CD1c-positive myeloid dendritic cell (primary cell): Measurements from ENCODE around the gene CER1.

Experiments used
- DNase-seq: peaks from one replicate; pipeline ENCODE4 v3.0.0-alpha.2; 2016; ENCODE audit errors: extremely low spot score

CER1 gene

GRCh38 chr9:14722391-14723035 lies at the start of gene CER1:
Gene CER1 (minus strand): TSS chr9:14722733. CDS start chr9:14722672, 61 bp downstream.
- DNase-seq: no peak

- no peak for DNase-seq
These were observed 48.1 kb upstream of the CER1 start for GRCh38 chr9:14770592-14770991.

GRCh38 chr9:14769230-14769571 lies 46.7 kb upstream of the CER1 start:
- no peak for DNase-seq

DNA sequence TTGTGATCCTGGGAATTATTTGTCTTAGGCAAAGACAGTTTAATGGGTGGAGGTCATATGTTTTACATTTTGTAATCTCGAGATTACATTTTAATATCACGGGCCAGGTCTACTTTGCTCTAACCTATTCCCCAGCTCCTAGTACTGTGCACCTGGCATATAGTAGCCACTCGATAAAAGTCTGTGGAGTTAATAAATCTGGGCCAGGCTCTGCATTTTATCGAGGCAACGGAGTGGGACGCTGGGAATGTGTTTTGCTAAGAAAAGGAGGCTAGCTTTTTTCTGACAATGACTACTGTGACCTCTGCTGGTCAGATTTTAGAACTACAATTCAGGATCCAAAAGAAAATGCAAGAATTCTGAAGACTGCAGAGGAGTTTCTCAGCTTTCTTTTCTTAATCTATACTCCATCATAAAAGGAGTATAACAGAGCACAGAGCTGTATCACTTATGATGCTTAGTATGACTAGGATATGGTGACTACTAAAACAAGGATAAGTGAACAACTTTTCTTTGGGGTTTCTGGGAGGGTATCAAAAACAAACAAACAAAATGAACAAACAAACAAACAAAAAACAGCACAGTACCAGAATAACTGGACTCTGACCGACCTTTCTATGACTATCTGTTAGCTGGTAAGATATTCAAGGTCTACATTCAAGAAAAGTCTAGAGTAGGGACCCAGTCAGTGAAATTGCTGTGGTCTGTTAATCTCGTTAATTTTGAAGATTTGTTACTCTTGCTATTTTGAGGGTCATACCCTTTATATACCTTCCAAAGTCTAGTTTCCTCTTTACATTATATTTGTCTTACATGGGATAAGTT lies 46.1 kb upstream of the CER1 start:
- peak; percentile 36 for DNase-seq

GRCh38 chr9:14766299-14766698 lies 43.8 kb upstream of the CER1 start:
- no peak for DNase-seq

GRCh38 chr9:14761584-14761983 lies 39.1 kb upstream of the CER1 start:
- DNase-seq: no peak

DNA sequence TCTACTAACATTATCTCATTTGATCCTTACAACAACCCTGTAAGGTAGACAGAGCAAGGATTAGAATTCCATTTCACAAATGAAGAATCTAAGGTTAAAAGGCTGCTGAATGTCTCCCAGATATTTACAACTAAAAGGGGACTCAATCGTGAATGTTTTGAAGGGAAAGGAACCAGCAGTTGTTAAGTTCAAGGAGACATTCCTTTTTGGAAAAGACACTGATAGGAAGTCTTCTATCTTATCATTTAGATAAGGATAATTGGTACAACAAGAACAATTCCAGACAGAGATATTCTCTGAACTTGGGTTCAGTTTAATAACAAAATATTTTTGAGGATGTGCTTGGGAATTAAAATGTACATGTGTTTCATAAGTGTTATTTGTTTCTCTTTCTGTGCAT lies 37.5 kb upstream of the CER1 start:
- DNase-seq: no peak

DNA sequence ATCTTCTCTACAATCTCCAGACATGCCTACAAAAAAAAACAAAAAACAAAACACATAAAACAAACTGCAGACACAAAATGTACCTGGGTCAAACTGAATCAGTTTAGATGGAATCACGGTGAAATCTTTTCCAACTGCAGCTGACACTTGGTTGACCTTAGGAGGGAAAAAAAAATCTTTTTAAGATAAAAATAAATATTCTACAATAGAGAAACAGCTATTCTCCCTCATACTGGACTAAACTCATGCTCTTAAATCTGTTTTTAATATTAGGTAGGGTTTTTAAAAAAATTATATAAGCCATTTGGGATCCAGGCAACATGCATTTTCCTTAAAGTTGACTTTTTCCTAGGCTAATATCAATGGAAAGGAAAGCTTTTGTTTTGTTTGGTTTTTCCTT lies 33.8 kb upstream of the CER1 start:
- DNase-seq: no peak

DNA sequence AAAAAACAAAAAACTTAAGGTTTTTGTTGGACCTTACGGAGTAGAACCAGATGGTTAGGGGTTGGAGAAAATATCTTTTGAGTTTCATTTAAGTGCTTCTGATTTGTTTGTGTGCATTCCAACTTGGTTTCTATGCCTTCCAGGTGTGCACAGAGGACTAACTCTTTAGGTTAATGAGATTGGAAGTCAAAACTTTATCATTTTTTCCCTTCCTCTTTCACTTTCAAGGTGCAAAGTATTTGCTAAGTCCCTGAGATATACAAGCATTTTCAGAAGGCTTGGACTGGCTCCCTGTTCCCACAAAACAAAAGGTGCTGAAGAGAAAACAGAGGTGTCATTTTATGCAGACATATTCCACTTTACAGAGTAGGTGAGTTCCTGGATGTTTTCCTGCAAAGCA lies 30.3 kb upstream of the CER1 start:
- DNase-seq: no peak

DNA sequence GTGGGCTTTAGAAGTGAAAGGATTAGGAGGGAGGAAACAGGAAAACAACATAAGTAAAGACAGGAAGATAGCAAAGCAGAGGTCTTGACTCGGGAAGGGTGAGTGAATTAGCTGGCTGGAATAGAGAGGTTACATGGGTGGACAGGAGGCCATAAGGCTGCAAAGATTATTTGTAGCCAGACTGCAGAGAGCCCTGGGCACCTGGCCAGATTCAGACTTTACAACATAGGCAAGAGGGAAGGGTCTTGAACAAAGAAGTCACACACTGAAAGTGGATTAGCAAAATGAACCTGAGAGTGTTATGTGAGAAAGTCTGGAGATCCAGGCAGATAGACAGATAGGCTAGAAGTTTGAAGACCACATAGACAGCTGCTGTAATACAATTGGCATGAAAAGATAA lies 29.7 kb upstream of the CER1 start:
- DNase-seq: no peak

DNA sequence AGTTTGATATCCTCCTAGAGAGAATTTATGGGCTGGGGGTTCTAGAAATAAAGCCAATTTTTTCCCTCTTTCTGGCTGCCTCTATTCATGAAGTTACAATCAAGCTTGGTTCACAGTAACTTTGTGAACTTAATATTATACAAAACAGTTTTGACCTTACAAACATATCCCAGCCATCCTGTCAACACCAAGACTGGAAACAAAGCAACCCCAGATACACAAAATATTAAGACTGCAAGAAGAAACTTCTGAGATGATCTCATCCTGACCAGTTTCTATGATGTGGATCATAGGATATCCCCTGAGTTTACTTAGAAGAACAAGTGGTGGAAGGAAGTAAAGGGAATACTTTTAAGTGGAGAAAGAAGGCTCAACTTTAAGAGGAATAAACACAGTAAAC lies 28.3 kb upstream of the CER1 start:
- no peak for DNase-seq

GRCh38 chr9:14749741-14750211 lies 27.2 kb upstream of the CER1 start:
- no peak for DNase-seq

DNA sequence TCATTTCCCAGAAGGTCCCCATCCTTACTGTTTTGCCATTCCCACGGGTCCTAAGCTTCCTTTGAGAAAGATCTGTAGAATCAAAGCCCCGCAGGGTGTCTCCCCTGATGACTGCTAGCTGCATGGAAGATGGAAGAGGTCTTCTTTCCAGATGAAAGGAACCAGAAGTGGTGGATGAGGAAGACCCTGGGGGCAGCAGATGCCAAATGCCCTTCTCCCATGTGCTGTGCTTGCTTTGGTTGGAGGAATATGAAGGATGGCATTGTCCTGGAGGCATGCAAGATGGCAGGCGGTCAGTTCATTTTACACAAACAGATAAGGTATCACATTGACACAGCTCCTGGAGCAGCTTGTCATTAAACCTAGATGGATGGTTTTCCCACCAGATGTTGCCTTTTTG lies 25.8 kb upstream of the CER1 start:
- no peak for DNase-seq

GRCh38 chr9:14747111-14747510 lies 24.6 kb upstream of the CER1 start:
- no peak for DNase-seq

DNA sequence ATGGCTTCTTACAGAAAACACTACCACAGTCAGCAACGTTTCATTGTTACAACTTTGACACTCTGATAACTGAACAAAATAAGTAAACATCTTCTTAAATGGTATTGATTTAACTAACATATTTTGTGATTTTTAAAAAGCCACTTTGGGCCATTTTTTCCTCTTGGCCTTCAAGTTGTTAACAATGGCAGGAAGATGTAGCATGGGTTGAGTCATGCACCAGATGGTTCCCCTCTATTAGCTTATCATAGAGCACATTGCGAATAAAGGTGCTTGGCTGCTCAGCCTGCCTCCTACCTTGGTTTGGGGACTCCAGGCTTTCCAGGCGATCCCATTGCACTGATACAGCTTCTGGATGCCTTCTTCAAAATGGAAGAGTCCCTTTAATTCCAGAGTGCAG lies 24.1 kb upstream of the CER1 start:
- DNase-seq: no peak

GRCh38 chr9:14744768-14745167 lies 22.2 kb upstream of the CER1 start:
- no peak for DNase-seq

- DNase-seq: no peak
These were observed 18.8 kb upstream of the CER1 start for GRCh38 chr9:14741369-14741768.

DNA sequence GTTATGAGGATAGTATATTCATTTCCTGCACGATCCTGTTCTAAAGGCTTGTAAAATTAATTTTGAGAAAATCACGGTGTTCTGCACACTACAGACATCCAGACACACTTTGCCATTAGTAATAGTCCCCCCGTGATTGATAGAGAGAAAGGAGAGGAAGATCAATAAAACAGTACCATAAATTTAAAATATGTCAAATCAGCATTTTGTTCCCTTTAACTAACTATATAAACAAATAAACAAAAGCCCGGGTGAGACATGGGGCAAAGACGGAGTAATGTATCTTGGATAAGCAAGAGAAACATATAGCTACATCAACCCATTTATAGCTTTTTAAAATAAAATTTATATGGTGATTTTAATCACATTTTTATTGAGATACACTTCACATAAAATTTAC lies 10.6 kb upstream of the CER1 start:
- DNase-seq: no peak

GRCh38 chr9:14731294-14731981 lies 8.9 kb upstream of the CER1 start:
- DNase-seq: no peak

DNA sequence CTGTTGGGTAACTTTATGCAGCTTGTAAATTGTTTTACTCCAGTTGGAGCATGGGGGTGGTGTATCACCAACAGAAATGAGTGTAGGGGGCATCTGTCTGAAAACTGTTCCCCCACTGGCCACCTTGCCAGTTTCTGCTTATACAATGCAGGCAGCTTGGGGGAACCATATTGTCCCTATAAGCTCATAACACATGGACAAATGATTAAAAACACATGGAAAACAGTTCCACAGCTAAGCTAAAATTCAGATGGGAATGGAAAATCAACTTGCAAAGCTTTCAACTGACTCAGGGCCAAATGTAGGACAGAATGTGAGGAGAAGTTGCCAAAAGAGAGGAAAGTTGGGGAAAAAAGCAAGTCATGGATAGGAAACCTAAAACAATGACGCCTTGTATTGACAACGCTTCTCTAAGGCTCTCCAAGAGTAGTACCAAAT lies 7.9 kb upstream of the CER1 start:
- no peak for DNase-seq

DNA sequence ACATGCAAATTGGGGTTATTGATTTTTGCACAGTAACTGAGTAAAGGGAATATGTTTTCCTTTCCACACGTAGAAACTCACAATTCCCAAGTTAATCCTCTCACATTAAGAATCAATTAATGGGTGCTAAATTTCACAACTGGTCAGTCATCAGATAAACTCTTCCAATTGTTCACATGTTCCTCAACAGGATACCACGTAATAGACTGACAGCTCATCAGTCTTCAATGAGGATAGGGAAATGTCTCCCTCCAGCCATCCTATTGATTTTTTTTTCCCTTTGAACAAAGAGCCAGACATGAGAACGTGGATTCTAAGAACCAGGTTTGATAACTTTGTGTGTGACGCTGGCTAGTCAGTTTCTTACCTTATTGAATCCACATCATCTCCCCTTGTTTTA lies 768 bp upstream of the CER1 start:
- no peak for DNase-seq

GRCh38 chr9:14719231-14719923 lies 3.2 kb downstream of the CER1 start:
- DNase-seq: no peak
